GM18519 (cell line): Measurements from ENCODE around the gene ZPR1.
"Not testable (repeated sequence)": the region's sequence is repeated elsewhere in the genome, so short reads cannot be mapped to it uniquely, and the experiment has no call there.

Experiments used
- ATAC-seq: cut with Tn5 transposase; IDR thresholded peaks from one replicate; pipeline ENCODE4 v1.9.1; 2021; ENCODE audit warnings: mild to moderate bottlenecking, moderate library complexity; ENCODE audit not compliant: unreplicated experiment, low FRiP score

ZPR1 gene

GRCh38 chr11:116787786-116788486, at the start of gene ZPR1:
Gene ZPR1, minus strand, starts transcription at chr11:116788023. Its CDS starts 33 bp downstream, at chr11:116787990.
- ATAC-seq: peak; percentile 46

- no peak for ATAC-seq
Measured at GRCh38 chr11:116836632-116836991, 48.8 kb upstream of the ZPR1 start.

- ATAC-seq: peak; percentile 68
Measured at GRCh38 chr11:116835791-116836631, 48.2 kb upstream of the ZPR1 start.

GRCh38 chr11:116835042-116835772, 47.4 kb upstream of the ZPR1 start:
- ATAC-seq: no peak

- not testable (repeated sequence) for ATAC-seq
Measured at GRCh38 chr11:116834535-116835041, 46.8 kb upstream of the ZPR1 start.

- no peak for ATAC-seq
Measured at GRCh38 chr11:116833816-116834534, 46.2 kb upstream of the ZPR1 start.

- ATAC-seq: no peak
Measured at GRCh38 chr11:116833491-116833815, 45.6 kb upstream of the ZPR1 start.

- ATAC-seq: no peak
Measured at GRCh38 chr11:116832350-116833290, 44.8 kb upstream of the ZPR1 start.

GRCh38 chr11:116831790-116832349, 44.0 kb upstream of the ZPR1 start:
- no peak for ATAC-seq

- no peak for ATAC-seq
Measured at GRCh38 chr11:116830184-116830912, 42.5 kb upstream of the ZPR1 start.

- no peak for ATAC-seq
Measured at GRCh38 chr11:116829525-116830183, 41.8 kb upstream of the ZPR1 start, which contains the start of gene APOC3. Gene APOC3, plus strand, starts transcription at chr11:116829907. Its CDS starts 676 bp downstream, at chr11:116830583.

GRCh38 chr11:116828632-116829524, 41.1 kb upstream of the ZPR1 start:
- no peak for ATAC-seq

- no peak for ATAC-seq
Measured at GRCh38 chr11:116827461-116827860, 39.6 kb upstream of the ZPR1 start.

GRCh38 chr11:116826751-116827431, 39.1 kb upstream of the ZPR1 start:
- ATAC-seq: no peak

GRCh38 chr11:116825854-116826750, 38.3 kb upstream of the ZPR1 start:
- no peak for ATAC-seq
